Measurements from ENCODE around the gene HABP2. TPM values are rescaled to one million over a fixed set of nuclear protein-coding genes. Genes with fewer than 3 reads are reported as not detected.

HABP2 gene
- polyA plus RNA-seq, 1 of the 3 experiments (the other 2 are of a cell fraction) = not detected

- no peak for TF ChIP-seq GATA2 (CRISPR knock-in tag; IDR thresholded peaks at IDR 0.05)
- TF ChIP-seq PBX3 (IDR thresholded peaks at IDR 0.05) = no peak
- TF ChIP-seq YY1 (IDR thresholded peaks at IDR 0.05; ENCODE audit: low read depth) = no peak
- TF ChIP-seq NRF1 (IDR thresholded peaks at IDR 0.05; ENCODE audit: low read depth, low read length) = no peak
- TF ChIP-seq NFIC (IDR thresholded peaks at IDR 0.05; ENCODE audit: borderline replicate concordance) = no peak
Measured at GRCh38 chr10:113621799-113622198, 68.9 kb downstream of the HABP2 start (continued).

GRCh38 chr10:113622831-113623230 lies 70.0 kb downstream of the HABP2 start:
- TF ChIP-seq SMC3 (IDR thresholded peaks at IDR 0.05; ENCODE audit: low read depth, low read length) = no peak
- TF ChIP-seq USF1 (IDR thresholded peaks at IDR 0.05; ENCODE audit: borderline replicate concordance, low read depth) = no peak
- TF ChIP-seq GABPA (IDR thresholded peaks at IDR 0.05; ENCODE audit: low read depth) = no peak
- no peak for TF ChIP-seq FOXM1 (IDR thresholded peaks at IDR 0.05; ENCODE audit: low read depth)
- no peak for TF ChIP-seq RCOR1 (IDR thresholded peaks at IDR 0.05; ENCODE audit: low read length)
- no peak for TF ChIP-seq JUND (IDR thresholded peaks at IDR 0.05)
- no peak for TF ChIP-seq YY1 (IDR thresholded peaks at IDR 0.05; ENCODE audit: low read depth)
- TF ChIP-seq EP300 (IDR thresholded peaks at IDR 0.05; ENCODE audit: borderline replicate concordance in 1 of 2, low read depth in 1 of 2, low read length in 1 of 2) = no peak
- TF ChIP-seq IRF3 (IDR thresholded peaks at IDR 0.05; ENCODE audit: low read depth, low read length) = no peak
- no peak for TF ChIP-seq TAF1 (IDR thresholded peaks at IDR 0.05; ENCODE audit: borderline replicate concordance, low read depth, low read length)
- CTCF ChIA-PET = no interaction called here

More at GRCh38 chr10:113622831-113623230, 70.0 kb downstream of the HABP2 start:
- DNase-seq = no peak
- Histone ChIP-seq H3K9me3 (no peaks in the 10 kb centered on the region), H3K36me3 (replicated peaks in 1 of 2; ENCODE audit: control insufficient read depth in 1 of 2, insufficient read depth in 2 of 2, low read length in 1 of 2) (no peaks in the 10 kb centered on the region), H3K27me3 (ENCODE audit: insufficient read depth) (no peaks in the 10 kb centered on the region; the same call in 1 of the 2 replicates), H3K4me2 (no peak overlapping the region), H2AFZ (ENCODE audit: low read depth) (no peak overlapping the region), H3K9me2 (no peaks in the 10 kb centered on the region), H3K27ac (ENCODE audit: low read depth in 2 of 2, low read length in 1 of 2) (no peak overlapping the region), H3K4me1 (ENCODE audit: control insufficient read depth in 1 of 2, insufficient read depth in 2 of 2, low read depth in 1 of 2, low read length in 1 of 2) (no peaks in the 10 kb centered on the region; a peak in 1 of 4 replicates), H3K79me2 (ENCODE audit: insufficient read depth) (no peaks in the 10 kb centered on the region), H3K9ac (no peak overlapping the region), H3K4me3 (ENCODE audit: low read depth in 2 of 2, low read length in 1 of 2) (no peak overlapping the region), H4K20me1 (ENCODE audit: insufficient read depth) (no peaks in the 10 kb centered on the region), H3F3A (replicated peaks; ENCODE audit: insufficient read depth) (no peaks in the 10 kb centered on the region)
- 31% methylated on average over 4 of the region's 4 CpGs for WGBS (ENCODE audit: low lambda C conversion rate)
- POLR2A ChIA-PET = no interaction called here

Measured in SK-N-SH (cell line).